GM12864 (cell line): ENCODE data around the gene CTTNBP2.

Experiments
- DNase-seq: peaks from one replicate; pipeline ENCODE4 v3.0.0-alpha.2; 2011; ENCODE audit warnings: low read depth
- H3K4me3 ChIP-seq: 2 replicates; pipeline ENCODE4 v1.5.1; 2011; ENCODE audit warnings: mild to moderate bottlenecking, low read depth, low read length, control low read depth
- TF ChIP-seq, protein P1 (sequence below): IDR thresholded peaks from 2 replicates; pipeline ENCODE4 v1.5.1; 2011; ENCODE audit warnings: low read depth, mild to moderate bottlenecking, moderate library complexity, low read length, control low read depth, inconsistent platforms; ENCODE audit errors: missing control alignments

Gene CTTNBP2

DNA sequence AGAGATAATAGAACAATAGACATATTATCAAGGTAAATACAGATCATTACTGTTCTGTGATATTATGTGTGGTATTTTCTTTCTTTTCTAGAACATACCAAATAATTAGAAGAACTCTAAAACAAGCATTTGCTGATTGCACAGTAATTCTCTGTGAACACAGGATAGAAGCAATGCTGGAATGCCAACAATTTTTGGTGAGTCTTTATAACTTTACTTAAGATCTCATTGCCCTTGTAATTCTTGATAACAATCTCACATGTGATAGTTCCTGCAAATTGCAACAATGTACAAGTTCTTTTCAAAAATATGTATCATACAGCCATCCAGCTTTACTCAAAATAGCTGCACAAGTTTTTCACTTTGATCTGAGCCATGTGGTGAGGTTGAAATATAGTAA is 207.9 kb downstream of the CTTNBP2 start:
- TF ChIP-seq, protein P1, sequence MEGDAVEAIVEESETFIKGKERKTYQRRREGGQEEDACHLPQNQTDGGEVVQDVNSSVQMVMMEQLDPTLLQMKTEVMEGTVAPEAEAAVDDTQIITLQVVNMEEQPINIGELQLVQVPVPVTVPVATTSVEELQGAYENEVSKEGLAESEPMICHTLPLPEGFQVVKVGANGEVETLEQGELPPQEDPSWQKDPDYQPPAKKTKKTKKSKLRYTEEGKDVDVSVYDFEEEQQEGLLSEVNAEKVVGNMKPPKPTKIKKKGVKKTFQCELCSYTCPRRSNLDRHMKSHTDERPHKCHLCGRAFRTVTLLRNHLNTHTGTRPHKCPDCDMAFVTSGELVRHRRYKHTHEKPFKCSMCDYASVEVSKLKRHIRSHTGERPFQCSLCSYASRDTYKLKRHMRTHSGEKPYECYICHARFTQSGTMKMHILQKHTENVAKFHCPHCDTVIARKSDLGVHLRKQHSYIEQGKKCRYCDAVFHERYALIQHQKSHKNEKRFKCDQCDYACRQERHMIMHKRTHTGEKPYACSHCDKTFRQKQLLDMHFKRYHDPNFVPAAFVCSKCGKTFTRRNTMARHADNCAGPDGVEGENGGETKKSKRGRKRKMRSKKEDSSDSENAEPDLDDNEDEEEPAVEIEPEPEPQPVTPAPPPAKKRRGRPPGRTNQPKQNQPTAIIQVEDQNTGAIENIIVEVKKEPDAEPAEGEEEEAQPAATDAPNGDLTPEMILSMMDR: no peak
- no peak overlapping the region for H3K4me3 ChIP-seq
- no peak for DNase-seq

DNA sequence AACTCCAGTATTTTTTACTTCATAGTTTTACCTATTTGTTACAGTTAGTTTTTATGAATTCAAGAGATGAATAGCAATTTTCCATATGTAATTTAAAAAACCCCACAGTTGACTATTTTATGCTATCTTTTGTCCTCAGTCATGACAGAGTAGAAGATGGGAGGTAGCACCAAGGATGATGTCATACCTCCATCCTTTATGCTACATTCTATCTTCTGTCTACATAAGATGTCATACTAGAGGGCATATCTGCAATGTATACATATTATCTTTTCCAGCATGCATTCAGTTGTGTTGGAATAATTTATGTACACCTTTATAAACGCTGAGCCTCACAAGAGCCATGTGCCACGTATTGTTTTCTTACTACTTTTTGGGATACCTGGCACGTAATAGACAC is 209.2 kb downstream of the CTTNBP2 start:
- TF ChIP-seq, protein P1: no peak
- H3K4me3 ChIP-seq: no peak overlapping the region
- no peak for DNase-seq

DNA sequence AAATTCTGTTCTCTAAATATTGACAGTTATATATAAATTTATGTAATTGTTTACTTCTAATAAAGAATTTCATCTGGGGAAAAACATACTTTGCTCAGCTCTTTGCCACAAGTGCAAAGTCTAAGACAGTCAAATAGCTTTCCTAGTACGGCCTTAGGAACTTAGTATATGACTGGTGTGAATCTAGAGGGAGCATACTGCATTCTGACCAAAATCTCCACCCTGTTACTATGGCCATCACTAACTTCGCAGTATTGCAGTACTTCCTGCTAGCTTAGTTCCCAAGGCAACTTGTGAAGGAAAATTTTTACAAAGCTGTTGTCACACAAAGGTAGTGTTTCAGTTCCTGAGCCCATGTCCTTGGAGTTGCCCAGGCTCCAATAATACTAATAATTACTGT is 211.9 kb downstream of the CTTNBP2 start:
- no peak for DNase-seq
- H3K4me3 ChIP-seq: no peak overlapping the region
- TF ChIP-seq, protein P1: no peak
